BE2C (cell line): ENCODE measurements around the gene WDR55.
A peak's percentile ranks its signal among the peaks of the same experiment; 100 is the strongest.

Experiments used
- DNase-seq: peaks from one replicate; pipeline ENCODE4 v3.0.0-alpha.2; 2020
- H3K27me3 ChIP-seq: fragments of 250-450 bp; sonication (Bioruptor Pico); 2 replicates; pipeline ENCODE4 v1.5.1; 2020; ENCODE audit warnings: mild to moderate bottlenecking
- H3K36me3 ChIP-seq: fragments of 250-450 bp; sonication (Bioruptor Pico); 2 replicates; pipeline ENCODE4 v1.5.1; 2020; ENCODE audit warnings: mild to moderate bottlenecking
- H3K4me1 ChIP-seq: fragments of 250-450 bp; sonication (Bioruptor Pico); 2 replicates; pipeline ENCODE4 v1.5.1; 2020
- H3K4me3 ChIP-seq: 2 replicates; pipeline ENCODE4 v1.5.1; 2011; ENCODE audit warnings: low read depth, low read length
- H3K9me3 ChIP-seq: fragments of 250-450 bp; sonication (Bioruptor Pico); 2 replicates; pipeline ENCODE4 v1.5.1; 2020
- TF ChIP-seq, protein P1 (sequence below): IDR thresholded peaks from 2 replicates; pipeline ENCODE4 v1.5.1; 2012; ENCODE audit warnings: mild to moderate bottlenecking, low read depth, low read length

Gene WDR55

DNA sequence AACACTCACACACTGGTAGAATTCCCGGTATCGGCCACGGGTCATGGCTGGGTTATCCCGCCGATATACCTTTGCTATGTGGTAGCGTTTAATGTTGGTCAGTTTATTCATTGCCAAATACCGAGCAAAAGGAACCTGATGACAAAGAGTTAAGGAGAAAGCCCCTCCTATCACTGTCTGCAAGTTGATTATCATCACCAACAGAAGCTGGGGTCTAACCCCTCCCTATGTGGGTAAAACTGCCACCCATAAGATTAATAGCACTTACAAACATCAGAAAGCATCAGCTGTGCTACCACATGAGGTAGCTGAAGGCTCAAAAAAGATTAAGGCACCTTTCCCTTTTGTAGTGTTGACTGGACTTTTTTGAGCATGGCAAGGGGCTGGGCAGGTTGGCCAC is 14.3 kb downstream of the WDR55 start:
- Histone ChIP-seq H3K36me3 (peaks cover 69% of the 10 kb centered on the region), H3K4me1 (no peaks in the 10 kb centered on the region), H3K9me3 (no peaks in the 10 kb centered on the region), H3K4me3 (no peak overlapping the region), H3K27me3 (no peaks in the 10 kb centered on the region)
- no peak for DNase-seq
- TF ChIP-seq, protein P1, sequence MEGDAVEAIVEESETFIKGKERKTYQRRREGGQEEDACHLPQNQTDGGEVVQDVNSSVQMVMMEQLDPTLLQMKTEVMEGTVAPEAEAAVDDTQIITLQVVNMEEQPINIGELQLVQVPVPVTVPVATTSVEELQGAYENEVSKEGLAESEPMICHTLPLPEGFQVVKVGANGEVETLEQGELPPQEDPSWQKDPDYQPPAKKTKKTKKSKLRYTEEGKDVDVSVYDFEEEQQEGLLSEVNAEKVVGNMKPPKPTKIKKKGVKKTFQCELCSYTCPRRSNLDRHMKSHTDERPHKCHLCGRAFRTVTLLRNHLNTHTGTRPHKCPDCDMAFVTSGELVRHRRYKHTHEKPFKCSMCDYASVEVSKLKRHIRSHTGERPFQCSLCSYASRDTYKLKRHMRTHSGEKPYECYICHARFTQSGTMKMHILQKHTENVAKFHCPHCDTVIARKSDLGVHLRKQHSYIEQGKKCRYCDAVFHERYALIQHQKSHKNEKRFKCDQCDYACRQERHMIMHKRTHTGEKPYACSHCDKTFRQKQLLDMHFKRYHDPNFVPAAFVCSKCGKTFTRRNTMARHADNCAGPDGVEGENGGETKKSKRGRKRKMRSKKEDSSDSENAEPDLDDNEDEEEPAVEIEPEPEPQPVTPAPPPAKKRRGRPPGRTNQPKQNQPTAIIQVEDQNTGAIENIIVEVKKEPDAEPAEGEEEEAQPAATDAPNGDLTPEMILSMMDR = no peak

DNA sequence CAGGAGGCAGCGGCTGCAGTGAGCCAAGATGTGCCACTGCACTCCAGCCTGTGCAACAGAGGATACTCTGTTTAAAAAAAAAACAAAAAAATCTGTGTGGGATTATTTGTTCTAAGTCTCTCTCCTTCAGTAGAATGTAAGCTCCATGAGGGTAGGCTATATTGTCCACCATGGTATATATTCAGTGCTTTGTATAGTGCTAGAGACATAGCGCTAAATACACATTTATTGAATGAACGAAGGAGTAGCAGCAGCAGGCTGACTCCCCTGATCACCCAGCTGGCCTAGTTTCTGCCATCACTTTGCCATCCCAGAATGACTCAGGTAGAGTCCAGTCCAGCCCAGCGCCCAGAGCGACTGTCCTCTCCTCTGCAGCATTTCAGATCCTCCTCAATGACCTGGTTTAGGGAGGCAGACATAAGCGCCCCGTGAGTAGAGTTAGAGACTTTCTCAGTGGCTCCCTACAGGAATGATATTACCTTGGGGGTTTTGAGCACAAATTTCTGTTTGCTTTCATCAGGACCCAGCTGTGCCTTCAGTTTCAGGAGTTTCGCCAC is 25.8 kb downstream of the WDR55 start:
- DNase-seq = no peak
- TF ChIP-seq, protein P1 = no peak
- Histone ChIP-seq H3K27me3 (no peaks in the 10 kb centered on the region), H3K36me3 (peaks cover 42% of the 10 kb centered on the region), H3K4me1 (no peaks in the 10 kb centered on the region; the same call in 1 of the 2 replicates), H3K9me3 (no peaks in the 10 kb centered on the region), H3K4me3 (peak overlapping the region; percentile 93)

DNA sequence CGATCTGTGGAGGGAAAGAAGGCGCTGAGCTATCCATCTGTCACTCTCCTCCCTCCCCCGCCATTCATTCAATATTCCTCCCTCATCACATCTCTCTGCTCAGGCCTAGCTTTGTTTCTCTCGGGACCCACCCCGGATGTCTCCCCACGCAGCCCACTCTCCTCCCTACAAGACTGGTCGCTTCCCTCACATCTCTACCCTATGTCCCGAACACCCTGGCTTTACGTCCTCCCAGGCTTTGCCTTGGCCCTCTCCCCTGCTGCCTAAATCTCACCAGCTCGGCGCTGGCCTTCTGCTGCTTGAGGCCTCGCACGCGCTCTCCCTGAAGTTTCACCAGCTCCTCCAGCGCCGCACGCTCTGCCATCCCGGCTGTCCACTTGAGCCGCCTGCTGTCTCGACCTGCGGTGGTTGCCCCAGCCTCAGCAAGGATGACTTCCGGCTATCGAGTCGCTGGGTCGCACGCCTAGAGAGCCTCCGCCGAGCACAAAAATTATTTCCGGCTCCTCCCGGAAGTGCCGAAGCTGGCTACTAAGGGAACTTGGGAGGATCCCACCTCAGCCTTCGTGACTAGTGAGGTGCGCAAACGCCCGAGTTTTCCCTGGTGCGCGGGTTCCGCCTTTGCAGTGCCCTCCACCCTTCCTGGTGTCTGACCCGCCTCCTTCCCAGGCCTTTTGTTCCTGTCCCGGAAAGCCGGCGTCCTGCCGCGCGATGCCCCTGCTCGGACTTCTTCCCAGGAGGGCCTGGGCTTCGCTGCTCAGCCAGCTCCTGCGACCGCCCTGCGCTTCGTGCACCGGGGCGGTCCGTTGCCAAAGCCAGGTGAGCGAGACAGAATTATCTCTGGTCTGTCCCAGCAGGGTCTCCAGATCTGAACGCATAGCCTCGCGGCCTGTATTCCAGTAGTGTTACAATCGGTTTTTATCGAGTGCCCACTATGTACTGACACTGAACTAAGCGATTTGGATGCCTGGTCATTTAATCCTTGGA is 26.5 kb downstream of the WDR55 start, which contains the start of the genes HARS1 and HARS2:
Gene HARS1 (minus strand): TSS at position 430 of the 984 bp plus-strand sequence. CDS start 66 bp downstream, at position 364.
Gene HARS2 (plus strand): TSS at position 515 of the 984 bp plus-strand sequence. CDS start 194 bp downstream, at position 709.
- H3K4me1 ChIP-seq = no peaks in the 10 kb centered on the region; the same call in 1 of the 2 replicates
- peak within 1 kb of the TSS; percentile 93 for H3K4me3 ChIP-seq
- no peaks in the 10 kb centered on the region for H3K27me3 ChIP-seq
- peaks cover 48% of the 10 kb centered on the region for H3K36me3 ChIP-seq
- peak; percentile 93 for DNase-seq
- H3K9me3 ChIP-seq = no peaks in the 10 kb centered on the region
- TF ChIP-seq, protein P1 = no peak

DNA sequence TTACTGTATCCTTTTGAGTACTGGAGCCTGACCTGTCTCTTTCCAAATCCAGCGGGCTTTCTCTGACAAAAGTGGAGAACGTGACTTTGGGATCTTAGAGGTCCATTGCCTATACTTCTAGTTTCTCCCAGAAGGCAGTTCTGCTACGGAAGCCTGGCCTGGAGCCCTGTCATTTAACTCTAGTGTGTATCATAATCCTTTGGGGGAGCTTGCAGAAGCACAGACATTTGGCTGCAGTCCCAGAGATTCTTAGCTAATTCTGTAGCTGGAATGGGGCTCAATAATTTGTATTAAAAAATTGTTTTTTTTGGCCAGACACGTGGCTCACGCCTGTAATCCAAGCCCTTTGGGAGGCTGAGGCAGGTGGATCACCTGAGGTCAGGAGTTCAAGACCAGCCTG is 29.6 kb downstream of the WDR55 start:
- no peaks in the 10 kb centered on the region for H3K9me3 ChIP-seq
- no peaks in the 10 kb centered on the region; the same call in 1 of the 2 replicates for H3K4me1 ChIP-seq
- TF ChIP-seq, protein P1 = no peak
- no peak overlapping the region for H3K4me3 ChIP-seq
- DNase-seq = no peak
- no peaks in the 10 kb centered on the region for H3K27me3 ChIP-seq
- H3K36me3 ChIP-seq = peaks cover 62% of the 10 kb centered on the region

DNA sequence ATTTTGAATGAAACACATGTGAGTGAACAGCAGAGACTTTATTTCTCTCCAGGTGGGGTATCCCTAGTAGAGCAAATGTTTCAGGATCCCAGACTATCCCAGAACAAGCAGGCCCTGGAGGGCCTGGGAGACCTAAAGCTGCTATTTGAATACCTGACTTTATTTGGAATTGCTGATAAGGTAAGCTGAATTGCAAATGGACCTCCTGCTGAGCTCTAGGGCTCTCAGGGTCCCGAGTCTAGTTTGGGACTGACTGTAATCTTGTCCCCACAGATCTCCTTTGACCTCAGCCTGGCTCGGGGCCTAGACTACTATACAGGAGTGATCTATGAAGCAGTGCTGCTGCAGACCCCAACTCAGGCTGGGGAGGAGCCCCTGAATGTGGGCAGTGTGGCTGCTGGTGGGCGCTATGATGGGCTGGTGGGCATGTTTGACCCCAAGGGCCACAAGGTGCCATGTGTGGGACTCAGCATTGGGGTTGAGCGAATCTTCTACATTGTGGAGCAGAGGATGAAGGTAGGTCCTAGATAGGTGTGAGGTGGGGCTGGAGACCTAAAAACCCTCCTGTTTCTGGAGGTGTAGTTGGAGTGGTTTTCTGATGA is 32.3 kb downstream of the WDR55 start:
- peaks cover 65% of the 10 kb centered on the region for H3K36me3 ChIP-seq
- TF ChIP-seq, protein P1 = no peak
- H3K9me3 ChIP-seq = no peaks in the 10 kb centered on the region
- H3K4me1 ChIP-seq = peaks cover 6% of the 10 kb centered on the region
- DNase-seq = no peak
- H3K27me3 ChIP-seq = no peaks in the 10 kb centered on the region
- H3K4me3 ChIP-seq = no peak overlapping the region
